ENCODE data around the gene PTGES3L. TPM values are rescaled to one million over a fixed set of nuclear protein-coding genes. Genes with fewer than 3 reads are reported as not detected.

Gene PTGES3L
- total and polyA plus RNA-seq, 2 of the 13 experiments (the other 11 are each of a cell fraction or from before 2014, with no cell fraction given) = 1.2 to 2.9 TPM

GRCh38 chr17:43025290-43025657 lies 45.4 kb upstream of the PTGES3L start:
- Histone ChIP-seq H3K79me2 (ENCODE audit: insufficient read depth, low read length) (peaks cover 12% of the 10 kb centered on the region), H3K4me2 (ENCODE audit: low read depth, low read length) (no peak overlapping the region), H3K9me3 (ENCODE audit: low read length) (no peaks in the 10 kb centered on the region), H3K27ac (ENCODE audit: extremely low read length, insufficient read depth, low read length) (no peak overlapping the region), H3K9ac (ENCODE audit: insufficient read depth, low read depth, low read length) (no peak overlapping the region), H2AFZ (ENCODE audit: low read length) (no peak overlapping the region), H4K20me1 (ENCODE audit: insufficient read depth, low read length) (no peaks in the 10 kb centered on the region), H3K4me1 (ENCODE audit: insufficient read depth, low read length) (peaks cover 61% of the 10 kb centered on the region), H3K36me3 (replicated peaks in 1 of 2; ENCODE audit: control insufficient read depth in 1 of 2, insufficient read depth in 2 of 2, low read length in 2 of 2) (0 out of 5 replicates have a peak, but pooled peaks cover 0 to under 1% of the 10 kb centered on the region in 2 experiments), H3K27me3 (ENCODE audit: control insufficient read depth in 1 of 2, insufficient read depth in 2 of 2, low read length in 2 of 2) (no peaks in the 10 kb centered on the region; a peak in 1 of 5 replicates), H3K4me3 (replicated peaks in 1 of 3; ENCODE audit: insufficient read depth in 1 of 3, low read depth in 2 of 3, low read length in 3 of 3) (no peak overlapping the region)
- 90% methylated on average over 27 of the region's 27 CpGs for WGBS (ENCODE audit: low lambda C conversion rate)
- ATAC-seq = no peak
- FAIRE-seq = no peak
- in situ Hi-C loops (cut with HindIII; ENCODE audit: extremely low pct_ligation_motif_present, low pct_unique_long_range_greater_than_20kb) = no loop called here
- ChIA-PET POLR2A (interaction anchor here (1.0 to 3.6 kb wide), 4 partner anchors 14 to 100 kb away, joined by 4 to 16 read pairs (median 9); partner anchors contain the start of genes BRCA1 and RPL27), CTCF (ENCODE audit: low intra/inter-chr PET ratio, low total read pairs) (no interaction called here)
- DNase-seq (ENCODE audit: low spot score) = no peak
- TF ChIP-seq ZBTB46 (CRISPR knock-in tag; IDR thresholded peaks at IDR 0.05; ENCODE audit: borderline replicate concordance) (no peak), ZNF589 (CRISPR knock-in tag; conservative IDR thresholded peaks at IDR 0.05) (0 out of 2 replicates have a peak, but pooled peaks have one; percentile 2), KMT2B (CRISPR knock-in tag; IDR thresholded peaks at IDR 0.05) (no peak)
- intact Hi-C loops (cut with micrococcal nuclease; ENCODE audit: unreplicated experiment) = loop anchor here (2.0 kb wide), 2 partner anchors 94 to 146 kb away; partner anchors contain the start of gene NBR1
- no TSS peak for BruUV-seq (replicated peaks)

All from HepG2 (cell line).